Erythroblast (primary cell): ENCODE results near the gene QRICH1.

Experiments used
- DNase-seq, 2 experiments: peaks; one replicate each; lab custom pipeline; 2025; lab: John Stamatoyannopoulos, UW
- GATA1 ChIP-seq: IDR thresholded peaks from 2 replicates; pipeline ENCODE4 v1.6.1; 2011; ENCODE audit warnings: low read depth, mild to moderate bottlenecking, control low read depth, low read length, moderate library complexity
- POLR2A ChIP-seq: IDR thresholded peaks from 2 replicates; pipeline ENCODE4 v1.6.1; 2011; ENCODE audit warnings: mild to moderate bottlenecking, low read length

The QRICH1 gene

GRCh38 chr3:49122886-49123545 is 29.1 kb upstream of the QRICH1 start:
- no peak for TF ChIP-seq GATA1
- TF ChIP-seq POLR2A = no peak
- DNase-seq = no peak

- DNase-seq = no peak
- TF ChIP-seq GATA1 = no peak
- no peak for TF ChIP-seq POLR2A
Measured at GRCh38 chr3:49122451-49122850, 28.6 kb upstream of the QRICH1 start.

- TF ChIP-seq GATA1 (no peak), POLR2A (no peak)
- no peak for DNase-seq
Measured at GRCh38 chr3:49122022-49122421, 28.2 kb upstream of the QRICH1 start.

- TF ChIP-seq GATA1 (no peak), POLR2A (no peak)
- no peak for DNase-seq
Measured at GRCh38 chr3:49121132-49121736, 27.4 kb upstream of the QRICH1 start.

GRCh38 chr3:49120438-49121131 is 26.7 kb upstream of the QRICH1 start, which contains the start of gene USP19:
Gene USP19, minus strand, starts transcription at chr3:49120823. Its CDS starts 1,678 bp downstream, at chr3:49119145.
- peak; percentile 96 to 97 for DNase-seq
- TF ChIP-seq POLR2A (peak; percentile 92), GATA1 (no peak)

- TF ChIP-seq POLR2A (no peak), GATA1 (no peak)
- peak; percentile 65 to 71 for DNase-seq
Measured at GRCh38 chr3:49120096-49120437, 26.2 kb upstream of the QRICH1 start.

GRCh38 chr3:49119439-49119838 is 25.6 kb upstream of the QRICH1 start:
- no peak for TF ChIP-seq GATA1
- no peak for DNase-seq

GRCh38 chr3:49119036-49119435 is 25.2 kb upstream of the QRICH1 start:
- no peak for TF ChIP-seq POLR2A
- no peak for TF ChIP-seq GATA1
- DNase-seq = no peak

GRCh38 chr3:49112262-49112661 is 18.4 kb upstream of the QRICH1 start:
- TF ChIP-seq GATA1 (no peak), POLR2A (no peak)
- no peak for DNase-seq

GRCh38 chr3:49111347-49111746 is 17.5 kb upstream of the QRICH1 start:
- TF ChIP-seq POLR2A (no peak), GATA1 (no peak)
- DNase-seq = no peak

- DNase-seq = no peak
- TF ChIP-seq POLR2A (no peak), GATA1 (no peak)
Measured at GRCh38 chr3:49110780-49111179, 16.9 kb upstream of the QRICH1 start.

- TF ChIP-seq GATA1 = no peak
- no peak for TF ChIP-seq POLR2A
- DNase-seq = no peak
Measured at GRCh38 chr3:49108346-49108745, 14.5 kb upstream of the QRICH1 start.

- DNase-seq = peak; percentile 90 to 92
- TF ChIP-seq POLR2A = peak; percentile 73
- no peak for TF ChIP-seq GATA1
Measured at GRCh38 chr3:49104427-49105291, 10.8 kb upstream of the QRICH1 start, which contains the start of gene QARS1. Gene QARS1, minus strand, starts transcription at chr3:49104757. Its CDS starts 24 bp downstream, at chr3:49104733.

GRCh38 chr3:49104052-49104426 is 10.2 kb upstream of the QRICH1 start:
- DNase-seq = no peak
- TF ChIP-seq GATA1 (no peak), POLR2A (no peak)
